Chondrocyte (in vitro differentiated cells): ENCODE data around the gene SIN3B. TPM values are rescaled to one million over a fixed set of nuclear protein-coding genes. Genes with fewer than 3 reads are reported as not detected.

Experiments
- DNase-seq: peaks from one replicate; pipeline ENCODE4 v3.0.0; 2021; ENCODE audit warnings: mixed read lengths, low spot score
- H3K27ac Mint-ChIP-seq: one replicate; pipeline ENCODE4 v1.8.0; 2021; ENCODE audit warnings: mild to moderate bottlenecking, moderate library complexity, mixed read lengths; ENCODE audit not compliant: unreplicated experiment
- H3K27me3 Mint-ChIP-seq: 2 replicates; pipeline ENCODE4 v1.8.0; 2021; ENCODE audit warnings: low read depth, mixed read lengths
- H3K36me3 Mint-ChIP-seq: 2 replicates; pipeline ENCODE4 v1.8.0; 2021; ENCODE audit warnings: low read depth, mixed read lengths
- H3K4me1 Mint-ChIP-seq: 2 replicates; pipeline ENCODE4 v1.8.0; 2021; ENCODE audit warnings: low read depth, mild to moderate bottlenecking, mixed read lengths
- H3K4me3 Mint-ChIP-seq: one replicate; pipeline ENCODE4 v1.8.0; 2021; ENCODE audit warnings: mild to moderate bottlenecking, moderate library complexity, mixed read lengths; ENCODE audit not compliant: unreplicated experiment
- H3K9me3 Mint-ChIP-seq: 2 replicates; pipeline ENCODE4 v1.8.0; 2021; ENCODE audit warnings: low read depth, mixed read lengths
- total RNA-seq: library from RNA; stranded (reverse); gene quantifications from 3 replicates; pipeline ENCODE4 v1.2.1, GENCODE V29; 2021
- TF ChIP-seq, protein P1 (sequence below): fragments of 200-600 bp; sonication (generic); IDR thresholded peaks from 2 replicates; pipeline ENCODE4 v1.5.0; 2021; ENCODE audit warnings: antibody characterized with exemption, mild to moderate bottlenecking, moderate library complexity

The SIN3B gene
- total RNA-seq, 1 donor from 2014 or later = 59.7 TPM

DNA sequence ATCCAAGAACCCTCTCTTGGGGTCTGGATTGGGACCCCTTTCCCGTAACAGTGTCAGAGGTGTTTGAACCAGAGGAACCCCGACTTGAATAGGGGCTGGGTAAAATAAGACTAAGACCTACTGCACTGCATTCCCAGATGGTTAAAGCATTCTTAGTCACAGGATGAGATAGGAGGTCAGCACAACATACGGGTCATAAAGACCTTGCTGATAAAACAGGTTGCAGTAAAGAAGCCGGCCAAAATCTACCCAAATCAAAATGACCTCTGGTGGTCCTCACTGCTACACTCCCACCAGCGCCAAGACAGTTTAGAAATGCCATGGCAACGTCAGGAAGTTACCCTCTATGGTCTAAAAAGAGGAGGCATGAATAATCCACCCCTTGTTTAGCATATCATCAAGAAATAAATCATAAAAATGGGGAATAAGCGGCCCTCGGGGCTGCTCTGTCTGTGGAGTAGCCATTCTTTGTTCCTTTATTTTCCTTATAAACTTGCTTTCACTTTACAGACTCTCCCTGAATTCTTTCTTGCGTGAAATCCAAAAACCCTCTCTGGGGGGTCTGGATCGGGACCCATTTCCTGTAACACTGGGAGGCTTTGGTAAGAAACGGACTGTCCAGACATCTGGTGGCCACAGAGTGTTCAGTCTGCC is 4.4 kb upstream of the SIN3B start:
- H3K27me3 Mint-ChIP-seq = no peaks in the 10 kb centered on the region
- H3K4me1 Mint-ChIP-seq = peaks cover 28% of the 10 kb centered on the region
- peak overlapping the region; percentile 96 for H3K27ac Mint-ChIP-seq
- DNase-seq = no peak
- H3K9me3 Mint-ChIP-seq = no peaks in the 10 kb centered on the region
- TF ChIP-seq, protein P1, sequence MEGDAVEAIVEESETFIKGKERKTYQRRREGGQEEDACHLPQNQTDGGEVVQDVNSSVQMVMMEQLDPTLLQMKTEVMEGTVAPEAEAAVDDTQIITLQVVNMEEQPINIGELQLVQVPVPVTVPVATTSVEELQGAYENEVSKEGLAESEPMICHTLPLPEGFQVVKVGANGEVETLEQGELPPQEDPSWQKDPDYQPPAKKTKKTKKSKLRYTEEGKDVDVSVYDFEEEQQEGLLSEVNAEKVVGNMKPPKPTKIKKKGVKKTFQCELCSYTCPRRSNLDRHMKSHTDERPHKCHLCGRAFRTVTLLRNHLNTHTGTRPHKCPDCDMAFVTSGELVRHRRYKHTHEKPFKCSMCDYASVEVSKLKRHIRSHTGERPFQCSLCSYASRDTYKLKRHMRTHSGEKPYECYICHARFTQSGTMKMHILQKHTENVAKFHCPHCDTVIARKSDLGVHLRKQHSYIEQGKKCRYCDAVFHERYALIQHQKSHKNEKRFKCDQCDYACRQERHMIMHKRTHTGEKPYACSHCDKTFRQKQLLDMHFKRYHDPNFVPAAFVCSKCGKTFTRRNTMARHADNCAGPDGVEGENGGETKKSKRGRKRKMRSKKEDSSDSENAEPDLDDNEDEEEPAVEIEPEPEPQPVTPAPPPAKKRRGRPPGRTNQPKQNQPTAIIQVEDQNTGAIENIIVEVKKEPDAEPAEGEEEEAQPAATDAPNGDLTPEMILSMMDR = peak; percentile 57
- H3K4me3 Mint-ChIP-seq = peak overlapping the region; percentile 76
- peaks cover 2% of the 10 kb centered on the region for H3K36me3 Mint-ChIP-seq

DNA sequence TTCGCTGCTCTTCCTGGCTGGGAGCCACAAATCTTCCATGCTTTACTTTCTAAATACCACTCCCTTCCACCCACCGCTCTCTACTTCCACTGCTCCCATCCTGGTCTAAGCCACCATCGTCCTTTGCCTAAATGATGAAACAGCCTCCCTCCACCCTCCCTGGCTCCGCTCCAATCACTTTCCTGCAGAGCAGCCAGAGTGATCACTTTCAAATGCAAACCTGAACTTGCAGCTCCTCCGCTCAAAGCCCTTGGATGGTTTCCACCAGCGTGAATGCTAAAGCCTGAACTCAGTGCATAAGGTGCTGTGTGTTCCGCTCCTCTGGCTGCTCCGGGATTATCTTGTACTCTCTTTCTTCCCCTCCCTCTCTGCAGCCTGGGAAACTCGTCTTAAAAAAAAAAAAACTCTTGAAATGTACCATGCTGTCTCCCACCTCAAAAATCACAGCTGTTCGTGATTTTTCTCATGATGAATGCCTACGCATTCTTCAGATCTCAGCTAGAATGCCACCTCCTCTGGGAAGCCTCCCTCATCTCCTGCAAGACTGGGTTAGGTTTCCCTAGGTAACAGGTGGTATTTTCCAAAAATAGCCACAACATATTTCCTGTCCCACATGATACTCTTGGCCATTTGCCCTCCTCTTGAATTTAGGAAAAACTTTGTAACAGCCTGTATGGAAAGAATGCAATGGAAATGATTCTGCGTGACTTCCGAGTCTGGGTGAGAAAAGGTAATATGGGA is 3.7 kb upstream of the SIN3B start:
- H3K27me3 Mint-ChIP-seq = no peaks in the 10 kb centered on the region
- peaks cover 35% of the 10 kb centered on the region for H3K4me1 Mint-ChIP-seq
- H3K27ac Mint-ChIP-seq = peak overlapping the region; percentile 96
- H3K4me3 Mint-ChIP-seq = peak overlapping the region; percentile 76
- TF ChIP-seq, protein P1 = no peak
- H3K9me3 Mint-ChIP-seq = no peaks in the 10 kb centered on the region
- DNase-seq = no peak
- H3K36me3 Mint-ChIP-seq = peaks cover 2% of the 10 kb centered on the region

- Mint-ChIP-seq H3K9me3 (no peaks in the 10 kb centered on the region), H3K27ac (peak overlapping the region; percentile 1), H3K27me3 (no peaks in the 10 kb centered on the region), H3K4me1 (peaks cover 34% of the 10 kb centered on the region), H3K4me3 (peak overlapping the region; percentile 79), H3K36me3 (peaks cover 17% of the 10 kb centered on the region)
- DNase-seq = no peak
- TF ChIP-seq, protein P1 = no peak
Observed at GRCh38 chr19:16829822-16830289, 658 bp downstream of the SIN3B start.

- Mint-ChIP-seq H3K27ac (peak overlapping the region; percentile 2), H3K4me3 (peak overlapping the region; percentile 79), H3K4me1 (peaks cover 26% of the 10 kb centered on the region), H3K9me3 (no peaks in the 10 kb centered on the region), H3K27me3 (no peaks in the 10 kb centered on the region), H3K36me3 (peaks cover 17% of the 10 kb centered on the region)
- DNase-seq = no peak
- TF ChIP-seq, protein P1 = no peak
Observed at GRCh38 chr19:16830679-16831078, 1.5 kb downstream of the SIN3B start.

DNA sequence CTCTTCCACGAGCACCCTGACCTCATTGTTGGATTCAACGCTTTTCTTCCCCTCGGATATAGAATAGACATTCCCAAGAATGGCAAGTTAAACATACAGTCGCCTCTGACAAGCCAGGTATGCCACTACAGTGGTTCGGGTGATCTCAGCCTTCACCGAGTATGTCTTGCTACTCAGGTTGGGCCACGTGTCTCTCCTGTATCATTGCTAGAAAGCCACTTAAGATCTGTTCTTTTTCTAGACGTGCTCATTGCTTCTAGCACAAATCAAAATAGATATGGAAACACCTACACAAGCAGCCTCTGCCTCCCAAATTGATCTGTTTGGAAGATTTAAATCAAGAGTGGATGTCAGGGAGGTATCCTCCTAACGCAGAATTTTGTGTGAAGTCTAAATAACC is 2.3 kb downstream of the SIN3B start:
- no peak for DNase-seq
- H3K27ac Mint-ChIP-seq = no peak overlapping the region
- H3K4me1 Mint-ChIP-seq = peaks cover 20% of the 10 kb centered on the region
- H3K4me3 Mint-ChIP-seq = no peak overlapping the region
- H3K27me3 Mint-ChIP-seq = no peaks in the 10 kb centered on the region
- TF ChIP-seq, protein P1 = no peak
- H3K9me3 Mint-ChIP-seq = no peaks in the 10 kb centered on the region
- peaks cover 20% of the 10 kb centered on the region for H3K36me3 Mint-ChIP-seq
